ENCODE data around the gene CHST4. TPM values are rescaled to one million over a fixed set of nuclear protein-coding genes. Genes with fewer than 3 reads are reported as not detected.

CHST4 gene
- polyA plus RNA-seq, 1 donor (not counting 4 experiments of a cell fraction or from before 2014, with no cell fraction given): 0.14 TPM

DNA sequence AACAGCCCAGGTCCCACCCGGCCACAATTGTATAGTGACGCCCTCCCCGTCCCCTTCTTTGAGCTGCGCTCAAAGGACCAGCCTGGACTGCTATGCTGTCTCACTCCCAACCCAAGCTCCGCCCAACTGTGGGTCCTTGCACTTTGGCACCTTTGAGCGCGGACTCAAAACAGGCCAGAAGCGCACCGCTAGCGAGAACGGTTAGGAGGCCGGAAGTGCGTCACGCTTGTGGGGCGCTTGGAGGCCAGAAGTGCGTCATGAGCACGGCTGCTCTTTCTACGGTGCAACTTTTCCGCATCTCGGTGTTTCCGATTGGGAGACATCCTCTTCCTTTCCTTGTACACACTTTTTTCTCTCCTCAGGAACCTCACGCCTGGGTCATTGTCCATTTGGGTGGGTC is 37.1 kb upstream of the CHST4 start, which contains the start of gene ZNF19:
TSS of gene ZNF19 (minus strand) at position 203 of the 400 bp plus-strand sequence. CDS start 7,210 bp downstream, outside the sequence.
- Histone ChIP-seq H3K9me3 (ENCODE audit: control insufficient read depth, low read depth, low read length) (no peaks in the 10 kb centered on the region), H3K36me3 (ENCODE audit: control insufficient read depth in 2 of 2, extremely low read depth in 1 of 2, insufficient read depth in 2 of 2, low read length in 2 of 2) (no peaks in the 10 kb centered on the region), H3K4me1 (ENCODE audit: control insufficient read depth, extremely low read depth, insufficient read depth, low read length) (no peaks in the 10 kb centered on the region), H2AFZ (ENCODE audit: control insufficient read depth, low read length) (no peak within 1 kb of the TSS), H3K9ac (ENCODE audit: control insufficient read depth, extremely low read depth, insufficient read depth, low read length) (no peak within 1 kb of the TSS), H3K27me3 (ENCODE audit: control insufficient read depth, extremely low read depth, insufficient read depth, low read length) (no peaks in the 10 kb centered on the region), H4K20me1 (ENCODE audit: control insufficient read depth, extremely low read depth, insufficient read depth, low read length) (no peaks in the 10 kb centered on the region), H3K79me2 (ENCODE audit: control insufficient read depth, insufficient read depth, low read length) (no peaks in the 10 kb centered on the region), H3K4me3 (ENCODE audit: control insufficient read depth in 2 of 3, extremely low read depth in 1 of 3, insufficient read depth in 2 of 3, low read depth in 1 of 3, low read length in 3 of 3) (no peak within 1 kb of the TSS), H3K4me2 (ENCODE audit: control insufficient read depth, extremely low read depth, insufficient read depth, low read depth, low read length) (no peak within 1 kb of the TSS), H3K9me1 (ENCODE audit: control insufficient read depth, extremely low read depth, insufficient read depth, low read length) (no peaks in the 10 kb centered on the region), H3K27ac (ENCODE audit: control insufficient read depth, insufficient read depth, low read length) (no peak within 1 kb of the TSS)
- dilution Hi-C loops (cut with MboI; ENCODE audit: extremely low pct_ligation_motif_present, low sequenced_read_pairs): no loop called here
- TF ChIP-seq CTCF (optimal IDR thresholded peaks at IDR 0.05 in 1 of 3, IDR thresholded peaks at IDR 0.05 in 1 of 3, conservative IDR thresholded peaks at IDR 0.05 in 1 of 3; ENCODE audit: extremely low read depth in 1 of 3, insufficient read depth in 2 of 3, low read length in 3 of 3) (no peak), EZH2 (IDR thresholded peaks at IDR 0.05; ENCODE audit: low read length) (no peak)
- no peak for DNase-seq (ENCODE audit: low read depth, low spot score)
- no peak for FAIRE-seq

GRCh38 chr16:71490361-71490760 is 35.9 kb upstream of the CHST4 start:
- Histone ChIP-seq H3K27me3 (ENCODE audit: control insufficient read depth, extremely low read depth, insufficient read depth, low read length) (no peaks in the 10 kb centered on the region), H3K4me3 (ENCODE audit: control insufficient read depth in 2 of 3, extremely low read depth in 1 of 3, insufficient read depth in 2 of 3, low read depth in 1 of 3, low read length in 3 of 3) (no peak overlapping the region), H3K4me1 (ENCODE audit: control insufficient read depth, extremely low read depth, insufficient read depth, low read length) (no peaks in the 10 kb centered on the region), H3K27ac (ENCODE audit: control insufficient read depth, insufficient read depth, low read length) (no peak overlapping the region), H3K36me3 (ENCODE audit: control insufficient read depth in 2 of 2, extremely low read depth in 1 of 2, insufficient read depth in 2 of 2, low read length in 2 of 2) (no peaks in the 10 kb centered on the region), H4K20me1 (ENCODE audit: control insufficient read depth, extremely low read depth, insufficient read depth, low read length) (no peaks in the 10 kb centered on the region), H3K9me1 (ENCODE audit: control insufficient read depth, extremely low read depth, insufficient read depth, low read length) (no peaks in the 10 kb centered on the region), H2AFZ (ENCODE audit: control insufficient read depth, low read length) (no peak overlapping the region), H3K9ac (ENCODE audit: control insufficient read depth, extremely low read depth, insufficient read depth, low read length) (no peak overlapping the region), H3K9me3 (ENCODE audit: control insufficient read depth, low read depth, low read length) (no peaks in the 10 kb centered on the region), H3K4me2 (ENCODE audit: control insufficient read depth, extremely low read depth, insufficient read depth, low read depth, low read length) (no peak overlapping the region), H3K79me2 (ENCODE audit: control insufficient read depth, insufficient read depth, low read length) (no peaks in the 10 kb centered on the region)
- dilution Hi-C loops (cut with MboI; ENCODE audit: extremely low pct_ligation_motif_present, low sequenced_read_pairs): no loop called here
- no peak for DNase-seq (ENCODE audit: low read depth, low spot score)
- TF ChIP-seq EZH2 (IDR thresholded peaks at IDR 0.05; ENCODE audit: low read length) (no peak), CTCF (optimal IDR thresholded peaks at IDR 0.05 in 1 of 3, IDR thresholded peaks at IDR 0.05 in 1 of 3, conservative IDR thresholded peaks at IDR 0.05 in 1 of 3; ENCODE audit: extremely low read depth in 1 of 3, insufficient read depth in 2 of 3, low read length in 3 of 3) (no peak)
- no peak for FAIRE-seq
